Hepatic stellate cell (primary cell): Measurements from ENCODE around the gene KRT1.

ENCODE experiments used
- DNase-seq: peaks from one replicate; pipeline ENCODE4 v3.0.0; 2011; ENCODE audit warnings: low spot score

The KRT1 gene

DNA sequence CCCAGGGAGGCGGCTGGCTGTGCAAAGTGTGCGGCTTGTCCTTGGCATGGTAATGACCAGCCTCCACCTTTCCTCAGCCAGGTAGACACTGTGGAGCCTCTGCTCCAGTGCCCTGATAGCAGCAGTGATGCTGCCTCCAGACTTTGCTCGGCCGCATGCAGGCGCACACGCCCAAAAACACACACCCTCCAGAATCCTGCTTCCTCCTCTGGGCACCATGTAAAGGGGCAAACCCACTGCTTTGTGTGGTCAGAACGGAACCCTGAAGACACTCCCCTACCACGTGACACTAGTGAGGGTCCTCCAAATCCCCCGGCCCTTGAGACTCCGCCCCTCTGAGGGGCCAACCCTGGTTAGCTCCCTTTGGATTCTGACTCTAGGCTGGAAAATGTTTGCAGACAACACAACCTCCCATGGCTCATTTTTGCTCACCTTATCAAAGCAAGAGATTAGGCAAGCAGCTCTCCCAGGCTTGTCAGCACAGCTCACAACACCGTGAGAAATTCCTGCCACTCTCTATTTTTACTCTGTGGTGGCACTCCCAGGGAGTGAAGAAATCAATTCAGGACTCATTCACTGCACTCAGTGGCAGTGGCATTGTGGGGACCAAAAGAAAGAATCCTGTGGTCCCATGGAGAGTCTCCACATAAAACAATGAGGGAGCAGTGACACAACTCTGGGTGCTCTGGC is 18.6 kb upstream of the KRT1 start:
- DNase-seq, result no peak

DNA sequence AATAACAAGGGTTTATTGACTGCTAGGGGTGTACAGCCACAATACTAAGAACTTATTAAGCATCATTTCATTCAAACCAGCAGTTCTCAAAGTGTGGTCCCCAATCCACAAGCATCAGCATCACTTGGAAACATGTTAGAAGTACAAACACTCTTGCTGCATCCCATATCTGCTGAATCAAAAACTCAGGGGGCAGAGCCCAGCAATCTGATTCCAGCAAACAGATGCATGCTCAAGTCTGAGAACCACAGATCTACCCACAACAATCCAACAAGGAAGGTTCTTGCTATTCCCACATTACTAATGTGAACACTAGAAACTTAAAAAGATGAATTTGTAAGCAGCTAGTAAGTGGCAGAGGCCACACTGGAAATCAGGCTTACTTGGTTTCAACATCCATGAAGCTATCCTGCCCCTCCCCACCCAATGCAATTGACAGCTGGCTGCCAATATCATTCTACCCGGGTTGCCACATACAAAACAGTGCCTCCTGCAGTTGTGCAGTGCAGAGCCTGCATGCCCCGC is 16.9 kb upstream of the KRT1 start:
- DNase-seq, result no peak

DNA sequence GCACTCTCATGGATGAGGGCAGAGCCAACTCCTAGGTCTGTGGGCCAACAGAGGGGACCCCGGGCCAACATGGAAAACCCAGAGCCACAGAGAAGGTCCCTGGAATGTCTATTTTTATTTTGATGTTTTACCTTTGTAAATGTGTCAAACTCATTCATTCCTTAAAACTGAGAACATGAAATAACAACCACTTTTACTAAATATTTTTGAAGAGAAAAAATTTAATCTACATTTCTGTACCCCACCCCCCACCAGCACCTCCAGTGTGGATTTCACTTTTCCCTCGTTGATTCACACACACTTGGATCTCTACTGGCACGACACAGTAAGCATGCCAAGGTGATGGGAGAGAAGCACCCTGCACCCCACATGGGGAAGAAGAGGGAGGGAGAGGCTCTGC is 16.4 kb upstream of the KRT1 start:
- no peak for DNase-seq

DNA sequence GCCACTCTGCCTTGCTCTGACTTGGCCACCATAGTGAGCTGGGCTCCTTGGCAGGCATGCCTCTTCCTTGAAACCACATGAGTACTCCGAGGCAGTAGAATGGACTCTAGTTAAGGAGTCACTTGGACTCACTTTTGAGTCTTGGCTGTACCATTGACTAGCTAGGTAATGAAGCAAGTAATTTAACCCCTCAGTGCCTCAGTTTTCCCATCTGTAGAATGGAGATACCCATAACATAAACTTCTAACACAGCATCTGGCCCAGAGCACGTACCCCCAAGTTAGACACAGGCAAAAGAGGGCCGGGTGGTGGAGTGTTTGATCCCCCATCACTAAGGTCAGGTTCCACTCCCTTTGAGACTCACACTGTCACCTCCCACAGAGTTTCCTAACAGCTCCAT is 14.8 kb upstream of the KRT1 start:
- DNase-seq, result no peak

DNA sequence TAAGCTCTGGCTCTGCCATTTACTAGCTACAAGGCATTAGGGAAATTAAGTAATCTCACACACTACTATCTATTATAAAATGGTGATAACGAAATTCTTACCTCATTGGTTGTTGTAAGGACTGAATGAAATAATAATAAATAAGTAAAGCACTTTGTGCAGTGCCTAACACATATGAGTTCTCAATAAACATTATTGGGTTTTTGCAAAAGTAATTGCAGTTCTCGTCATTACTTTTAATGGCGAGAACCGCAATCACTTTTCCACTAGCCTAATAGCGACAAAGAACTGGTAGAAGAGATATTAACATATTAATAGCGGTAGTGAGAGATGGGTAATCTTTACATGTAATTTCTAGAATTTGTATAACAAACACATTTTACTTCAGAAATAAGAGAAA is 13.9 kb upstream of the KRT1 start:
- no peak for DNase-seq

DNA sequence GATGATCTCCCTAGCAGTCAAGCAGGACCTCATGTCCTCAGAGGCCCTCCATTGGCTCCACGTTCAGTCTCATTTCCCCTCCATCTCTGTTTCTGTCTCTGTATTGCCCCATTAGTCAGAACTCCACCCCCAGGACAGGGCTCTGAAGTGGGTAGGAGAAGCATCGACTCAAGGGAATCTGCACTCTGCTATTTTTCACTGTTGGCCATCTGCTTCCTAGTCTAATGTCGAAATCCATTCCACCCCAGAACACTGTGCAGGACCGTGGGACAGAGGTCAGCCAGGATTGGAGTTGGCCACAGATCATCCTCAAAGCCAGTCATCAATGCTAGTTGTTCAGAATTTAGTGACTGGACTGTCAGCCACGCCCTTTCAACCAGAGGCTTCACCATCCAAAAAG is 13.1 kb upstream of the KRT1 start:
- DNase-seq, result no peak

DNA sequence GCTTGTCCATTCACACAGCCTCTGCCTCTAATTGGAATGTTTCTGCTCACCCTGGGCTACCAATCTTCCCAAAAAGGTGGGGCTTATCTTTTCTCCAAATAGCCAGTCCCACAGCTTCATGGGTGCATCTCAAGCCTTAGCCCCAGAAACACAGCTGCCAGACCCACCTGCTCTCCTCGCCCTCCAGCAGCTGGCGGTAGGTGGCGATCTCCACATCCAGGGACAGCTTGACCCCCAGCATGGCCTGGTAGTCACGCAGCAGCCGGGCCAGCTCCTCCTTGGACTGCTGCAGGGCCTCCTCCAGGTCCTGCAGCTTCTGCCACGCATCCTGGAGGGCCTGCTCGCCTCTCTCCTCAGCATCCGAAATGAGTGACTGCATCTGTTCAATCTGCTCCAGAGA is 12.0 kb upstream of the KRT1 start:
- no peak for DNase-seq

DNA sequence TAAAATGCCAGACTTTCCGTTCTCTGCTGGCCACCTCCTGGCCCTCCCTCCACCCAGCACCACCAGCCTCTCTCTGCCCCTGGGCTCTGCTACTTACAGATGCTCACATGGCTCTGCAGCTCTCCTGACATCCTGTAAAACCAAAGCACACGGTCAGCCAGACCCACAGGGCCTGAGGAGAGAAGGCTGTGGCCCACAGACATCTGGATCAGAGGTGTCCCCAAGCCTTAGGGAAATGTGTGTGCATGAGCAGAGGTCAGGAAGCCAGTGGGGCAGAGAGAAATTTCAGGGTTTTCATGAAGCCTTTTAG is 11.6 kb upstream of the KRT1 start:
- no peak for DNase-seq

DNA sequence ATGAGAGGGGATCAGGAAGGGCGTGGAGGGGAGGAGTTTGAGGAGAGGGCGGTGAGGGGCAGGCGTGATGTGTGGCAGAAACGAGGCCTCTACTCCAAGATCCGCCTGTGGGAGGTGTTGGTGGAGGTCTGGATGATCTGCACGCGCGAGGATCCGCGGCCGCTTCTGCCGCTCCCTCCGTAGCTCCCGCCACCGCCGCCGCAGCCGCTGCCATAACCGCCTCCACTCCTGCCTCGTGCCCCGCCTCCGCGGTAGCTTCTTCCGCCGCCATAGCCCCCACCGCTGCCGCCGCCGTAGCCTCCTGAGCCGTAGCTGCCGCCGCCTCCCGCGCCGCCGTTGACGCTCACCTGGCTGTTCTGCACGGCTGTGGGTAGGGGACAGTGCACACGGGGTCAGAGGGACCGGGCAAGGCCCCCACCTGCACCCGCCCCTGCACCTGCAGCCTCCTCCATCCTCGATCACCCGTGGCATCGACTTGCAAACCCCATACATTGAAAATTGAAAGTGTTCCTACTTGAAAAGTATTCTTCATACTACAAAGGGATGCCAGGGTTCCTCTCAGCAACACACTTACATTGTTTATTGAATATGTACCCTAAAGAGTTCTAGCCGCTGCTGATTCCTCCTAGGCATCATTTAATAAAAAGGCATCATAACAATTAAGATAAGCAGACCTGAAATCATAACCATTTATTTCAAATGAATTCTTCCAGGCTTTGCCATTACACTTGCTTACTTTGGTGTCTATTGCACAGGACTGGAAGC is 11.1 kb upstream of the KRT1 start:
- no peak for DNase-seq

DNA sequence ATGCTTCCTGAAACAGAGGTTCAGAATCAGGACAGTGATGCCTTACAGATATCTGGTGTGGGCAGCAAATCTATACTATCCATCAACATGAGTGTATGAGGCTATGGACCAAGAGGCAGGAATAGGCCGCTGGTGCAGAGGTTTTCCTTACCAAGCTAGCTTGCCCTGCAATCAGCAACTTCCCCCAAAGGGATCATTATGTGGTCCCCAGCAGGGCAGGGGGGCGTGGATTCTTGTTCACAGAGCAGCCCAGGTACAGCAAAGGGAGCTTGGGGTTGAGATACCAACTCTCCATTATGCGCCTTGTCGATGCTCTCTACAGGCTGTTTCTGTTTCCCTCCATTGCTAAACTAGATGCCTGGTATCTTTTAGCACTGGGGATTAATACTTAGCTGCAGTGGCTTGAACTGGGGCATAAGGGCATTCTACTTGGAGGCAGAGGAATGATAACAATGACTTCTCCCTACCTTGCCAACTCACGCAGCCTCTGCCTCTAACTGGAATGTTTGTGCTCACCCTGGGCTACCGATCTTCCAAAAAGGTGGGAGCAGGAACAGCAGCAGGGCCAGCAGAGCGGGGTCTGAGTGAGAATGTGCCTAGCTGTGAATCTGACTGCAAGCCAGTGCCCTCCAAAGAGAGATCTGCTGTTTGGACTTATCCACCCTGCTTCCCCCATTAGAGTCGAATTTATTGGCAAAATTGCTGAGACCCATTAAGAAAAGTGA is 10.3 kb upstream of the KRT1 start:
- no peak for DNase-seq

DNA sequence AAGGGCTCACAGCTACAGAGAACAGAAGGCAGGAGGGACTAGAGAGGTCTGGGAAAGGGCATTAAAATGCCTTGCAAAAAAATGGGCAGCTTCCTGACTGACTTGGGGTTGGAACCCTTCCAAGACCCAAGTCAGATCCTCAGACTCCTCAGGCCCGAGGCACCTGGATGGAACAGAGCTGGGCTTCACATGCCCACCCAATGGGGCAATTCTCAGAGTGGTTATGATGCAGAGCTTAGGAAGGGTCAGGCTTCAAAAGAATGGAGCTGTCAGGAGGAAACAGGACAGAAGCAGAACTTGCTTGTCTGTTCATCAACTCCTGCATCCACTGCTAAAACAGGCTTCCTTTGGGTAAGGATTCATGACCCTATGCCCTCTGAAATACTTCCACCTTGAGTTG is 9.7 kb upstream of the KRT1 start:
- no peak for DNase-seq

DNA sequence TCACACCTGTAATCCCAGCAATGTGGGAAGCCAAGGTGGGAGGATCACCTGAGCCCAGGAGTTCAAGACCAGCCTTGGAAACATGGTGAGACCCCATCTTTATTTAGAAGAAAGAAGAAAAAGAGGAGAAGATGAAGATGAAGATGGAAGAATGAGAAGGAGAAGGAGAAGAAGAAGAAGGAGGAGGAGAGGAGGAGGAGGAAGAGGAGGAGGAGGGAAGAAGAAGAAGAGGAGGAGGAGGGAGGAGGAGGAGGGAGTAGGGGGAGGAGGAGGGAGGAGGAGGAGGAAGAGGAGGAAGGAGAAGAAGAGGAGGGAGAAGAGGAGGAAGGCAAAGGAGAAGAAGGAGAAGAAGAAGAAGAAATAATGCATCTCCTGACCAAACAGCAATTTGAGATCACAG is 9.0 kb upstream of the KRT1 start:
- no peak for DNase-seq

DNA sequence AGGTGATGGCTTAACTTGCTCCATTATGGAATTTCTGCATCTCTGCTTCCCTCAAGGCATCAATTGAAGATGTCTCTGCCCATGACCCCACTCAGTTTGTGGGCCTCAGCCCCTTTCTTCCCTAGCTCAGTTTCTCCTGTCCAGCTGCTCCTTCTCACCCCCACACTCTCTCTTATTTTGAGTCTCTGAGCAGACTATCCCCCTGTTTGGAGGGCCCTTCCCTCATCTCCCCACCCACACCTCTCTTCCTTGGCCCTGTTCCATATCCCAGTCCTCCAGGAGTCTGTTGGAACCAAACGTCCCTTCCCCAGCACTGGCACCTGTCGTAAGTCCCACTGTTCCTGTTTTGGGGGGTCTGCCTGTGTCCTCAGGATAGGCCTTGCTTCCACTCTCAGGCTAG is 8.3 kb upstream of the KRT1 start:
- no peak for DNase-seq

DNA sequence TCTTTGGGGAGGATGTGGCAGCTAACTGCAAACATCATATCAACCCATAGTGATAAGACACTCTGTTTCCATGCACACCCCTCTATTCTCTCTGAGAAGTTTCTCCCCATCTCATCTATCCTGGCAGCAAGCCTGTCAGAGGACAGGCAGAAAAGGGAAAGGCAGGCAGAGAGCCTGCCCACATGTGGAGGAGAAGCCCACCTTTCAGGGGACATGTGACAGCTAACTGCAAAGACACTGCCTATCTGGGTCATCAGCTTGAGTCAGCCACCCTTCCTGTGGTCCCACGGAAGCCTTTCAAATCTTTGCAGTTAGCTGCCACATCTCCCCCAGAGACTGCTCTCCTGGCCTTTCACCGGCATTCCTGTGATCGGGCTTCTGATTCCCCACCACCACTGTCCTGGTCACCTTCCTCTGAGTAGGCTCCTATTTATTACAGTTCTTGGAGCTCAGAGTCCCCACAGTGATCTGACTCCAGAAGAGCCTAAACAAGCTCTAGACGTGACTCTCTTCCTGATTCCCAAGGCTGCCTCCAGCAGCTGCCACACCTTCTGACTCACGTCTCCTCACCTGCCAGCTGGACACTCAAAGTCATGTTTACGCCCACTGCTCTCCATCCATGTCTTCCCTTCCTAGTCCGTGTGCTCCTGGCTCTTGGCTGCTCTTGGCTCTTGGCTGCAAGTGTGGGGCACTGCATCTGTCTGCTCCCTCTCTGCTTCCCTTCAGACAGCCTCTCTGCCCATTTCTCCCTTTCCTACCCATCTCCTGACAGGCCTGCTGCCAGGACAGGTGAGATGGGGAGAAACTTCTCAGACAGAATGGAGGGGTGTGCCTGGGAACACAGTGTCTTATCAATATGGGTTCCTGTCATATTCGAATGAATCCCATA is 7.5 kb upstream of the KRT1 start:
- no peak for DNase-seq

DNA sequence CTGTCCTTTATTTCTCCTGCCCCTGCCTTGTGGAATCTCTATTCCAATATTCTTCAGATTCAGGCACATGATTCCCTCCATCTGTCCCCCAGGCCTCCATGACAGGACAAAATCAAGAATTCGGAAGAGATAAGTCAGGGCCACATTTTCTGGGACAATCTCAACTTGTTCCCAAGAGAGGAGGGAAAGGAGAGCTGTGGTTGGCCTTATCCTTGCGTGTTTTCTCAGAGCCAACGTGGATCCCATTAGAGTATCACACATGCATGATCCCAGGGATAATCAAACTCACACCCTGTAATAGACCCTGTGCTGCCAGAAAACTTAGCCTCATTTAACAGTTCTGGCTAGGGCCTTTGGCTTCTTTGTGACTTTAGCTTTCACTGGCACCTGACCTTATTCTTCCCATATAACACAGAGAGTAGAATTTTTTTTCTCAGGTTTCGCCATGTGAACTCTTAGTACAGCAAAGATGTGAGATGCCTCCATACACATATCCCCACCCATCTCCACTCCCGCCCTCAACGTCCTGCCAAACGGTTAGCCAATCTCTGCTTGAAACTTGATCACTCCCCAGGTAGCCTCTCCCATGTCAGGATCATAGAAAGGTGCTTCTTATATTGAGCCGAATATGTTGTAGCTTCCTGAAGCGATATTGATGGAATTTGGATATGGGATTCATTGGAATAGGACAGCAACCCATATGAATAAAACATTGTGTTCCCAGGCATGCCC is 6.7 kb upstream of the KRT1 start:
- DNase-seq, result no peak

DNA sequence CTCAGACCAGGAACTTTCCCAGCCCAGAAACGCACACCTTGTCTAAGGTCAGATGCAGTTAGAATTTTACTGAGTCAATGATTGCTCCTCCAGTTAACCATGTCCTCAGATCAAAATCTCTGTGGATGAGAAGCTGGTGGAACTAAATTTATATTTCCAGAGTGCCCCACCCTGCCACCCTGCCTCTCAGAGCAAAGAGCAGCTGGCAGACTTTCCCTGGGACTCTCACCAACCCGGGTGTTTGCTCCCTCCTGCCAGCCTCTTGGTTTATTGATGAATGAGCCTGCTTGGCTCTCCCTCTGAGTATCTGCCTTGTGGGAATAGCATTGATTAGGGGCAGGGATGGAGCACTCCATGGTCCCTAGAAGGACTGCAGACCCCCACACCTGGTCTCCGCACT is 5.9 kb upstream of the KRT1 start:
- no peak for DNase-seq

DNA sequence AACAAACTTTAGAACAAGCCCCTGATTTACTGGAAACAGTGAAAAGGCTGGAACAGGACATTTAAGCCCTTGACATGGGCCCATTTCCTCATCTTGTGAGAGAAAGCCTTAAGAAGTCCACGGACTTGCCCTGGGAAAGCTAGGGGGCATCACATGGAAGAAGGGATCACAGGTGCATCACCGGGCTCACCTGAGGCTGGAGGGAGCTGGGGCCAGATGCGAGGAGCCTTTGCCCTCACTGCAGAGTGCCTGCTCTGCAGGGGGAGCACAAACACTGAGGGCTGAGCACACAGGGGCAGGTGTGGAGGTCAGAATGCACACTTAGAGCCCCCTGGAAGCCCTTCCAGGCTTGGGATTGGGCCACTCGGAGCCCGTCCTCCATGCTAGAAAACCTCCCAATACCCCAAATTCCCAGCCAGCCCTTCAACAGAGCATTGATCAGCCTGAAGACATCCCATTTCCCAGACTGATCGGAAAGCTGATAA is 5.2 kb upstream of the KRT1 start:
- no peak for DNase-seq

DNA sequence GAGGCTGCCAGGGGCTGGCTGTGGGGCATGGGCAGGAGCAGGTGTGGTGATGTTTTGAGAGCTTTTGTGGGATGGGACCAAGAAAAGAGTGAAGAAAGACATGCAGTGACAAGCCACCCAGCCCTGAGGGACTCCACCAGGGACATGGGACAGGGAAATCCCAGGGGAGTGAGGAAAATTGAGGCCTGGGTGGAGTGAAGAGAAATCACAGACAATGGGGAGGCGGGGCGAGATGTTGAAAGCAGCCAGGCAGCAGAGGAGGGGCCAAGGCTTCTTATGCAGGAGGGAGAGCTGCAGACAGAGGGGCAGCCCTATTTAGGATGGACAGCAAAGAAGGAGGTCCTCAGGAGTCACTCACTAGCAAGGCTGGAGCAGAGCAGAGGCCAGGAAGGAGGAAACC is 4.2 kb upstream of the KRT1 start:
- no peak for DNase-seq

DNA sequence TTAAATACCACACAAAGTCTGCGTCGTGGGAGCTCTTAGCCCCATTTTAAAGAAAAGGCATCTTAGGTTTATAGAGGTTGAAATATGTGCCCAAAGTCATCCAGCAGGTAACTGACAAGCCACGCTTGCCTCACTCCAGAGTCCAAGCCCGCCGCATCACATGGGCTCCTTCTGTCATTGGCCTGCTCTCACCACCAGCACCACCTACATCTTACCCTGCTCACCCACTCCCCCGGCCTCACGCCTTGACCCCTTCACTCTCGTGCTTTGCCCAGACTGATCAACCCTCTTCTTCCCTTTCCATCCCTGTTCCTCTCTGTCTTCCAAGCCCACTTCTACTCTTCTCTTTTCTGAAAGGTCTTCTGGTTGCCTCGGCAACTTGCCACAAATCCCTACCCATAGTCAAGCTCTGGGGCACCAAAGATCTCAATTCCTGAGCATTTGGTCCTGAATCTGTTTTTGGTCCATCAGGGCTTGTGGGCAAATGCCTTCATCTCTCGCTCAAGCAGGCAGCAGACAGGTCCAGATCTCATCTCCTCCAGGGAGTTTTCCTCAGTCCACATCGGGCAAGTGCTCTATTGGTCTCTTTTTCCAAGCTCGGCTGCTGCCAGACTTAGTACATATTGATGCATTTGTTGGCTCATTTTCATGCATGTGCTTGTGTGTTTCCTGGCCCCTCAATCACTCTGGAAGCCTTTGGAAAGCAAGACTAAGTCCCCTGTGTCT is 3.5 kb upstream of the KRT1 start:
- DNase-seq, result no peak

DNA sequence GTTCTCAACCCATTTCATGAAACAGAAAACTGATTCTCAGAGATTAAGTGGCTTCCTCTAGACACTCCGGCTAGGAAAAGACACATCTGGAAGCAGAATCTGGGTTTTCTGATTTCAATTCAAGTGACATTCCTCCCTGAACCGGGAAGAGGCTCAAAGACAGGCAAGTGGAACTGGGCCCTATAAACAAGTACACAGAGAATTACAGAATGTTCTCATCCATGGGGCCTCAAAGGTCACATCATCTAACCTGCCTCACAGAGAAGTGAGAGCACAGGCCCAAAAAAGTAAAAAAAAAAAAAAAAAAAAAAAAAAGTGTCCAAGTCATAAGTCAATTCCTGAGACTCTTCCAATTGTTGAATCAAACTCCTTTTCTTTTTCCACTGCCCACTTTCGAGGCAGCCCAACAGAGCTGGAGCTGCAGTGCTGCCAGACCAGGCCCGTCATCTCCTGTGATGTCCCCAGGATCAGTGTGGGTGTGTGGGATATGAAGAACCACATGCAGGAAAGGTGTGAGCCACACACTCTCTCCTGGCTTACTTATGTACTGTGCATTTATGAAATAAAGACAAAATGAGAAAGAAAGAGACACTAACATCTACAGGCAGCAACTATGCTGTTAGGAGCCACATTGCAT is 2.8 kb upstream of the KRT1 start:
- no peak for DNase-seq

DNA sequence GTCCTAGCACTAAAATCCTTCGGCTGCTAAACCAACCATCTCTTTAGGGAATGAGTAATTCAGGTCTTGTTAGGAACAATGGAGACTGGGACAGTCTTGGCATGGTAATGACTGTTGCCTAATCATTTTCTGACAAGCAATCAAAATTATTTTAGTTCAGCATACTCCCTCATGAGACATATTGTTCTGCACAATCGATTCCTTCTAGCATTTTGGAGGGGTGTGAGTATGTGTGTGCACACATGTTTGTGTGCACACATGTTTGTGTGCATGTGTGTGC is 2.1 kb upstream of the KRT1 start:
- DNase-seq, result no peak
